ENCODE data around the gene PAX9.

GRCh38 chr14:36716614-36717184 is 55.0 kb downstream of the PAX9 start:
- TF ChIP-seq CTCF (IDR thresholded peaks at IDR 0.05) (no peak), POLR2AphosphoS5 (IDR thresholded peaks at IDR 0.05) (no peak)

Data from stomach (tissue), 4 donors.